Loucy (cell line): ENCODE data around the gene TIMP2.

Experiments used
- CTCF ChIP-seq: fragments of 200-600 bp; sonication (generic); conservative IDR thresholded peaks from 2 replicates; pipeline ENCODE4 v1.5.1; 2014; ENCODE audit warnings: mild to moderate bottlenecking, antibody characterized with exemption, low read length
- EZH2phosphoT487 ChIP-seq: fragments of 200-600 bp; IDR thresholded peaks from 2 replicates; pipeline ENCODE4 v1.6.1; 2018; ENCODE audit warnings: antibody characterized with exemption, mild to moderate bottlenecking, moderate library complexity, borderline replicate concordance

GRCh38 chr17:78812855-78813254 lies 112.3 kb downstream of the TIMP2 start:
- TF ChIP-seq CTCF = no peak
- TF ChIP-seq EZH2phosphoT487 = no peak
